ENCODE measurements around the gene WDHD1.
"Not testable (repeated sequence)": the region's sequence is repeated elsewhere in the genome, so short reads cannot be mapped to it uniquely, and the experiment has no call there.

The WDHD1 gene

GRCh38 chr14:54906075-54906474, 120.8 kb downstream of the WDHD1 start:
- DNase-seq (ENCODE audit: low spot score), result no peak

- peak; percentile 75 for DNase-seq (ENCODE audit: low spot score)
Observed at GRCh38 chr14:54902521-54903420, 124.1 kb downstream of the WDHD1 start, which contains the start of gene GCH1. TSS of gene GCH1 (minus strand) at chr14:54902826. CDS start at chr14:54902663, 163 bp downstream.

GRCh38 chr14:54902143-54902520, 124.8 kb downstream of the WDHD1 start:
- DNase-seq (ENCODE audit: low spot score), result peak; percentile 65

GRCh38 chr14:54901380-54902142, 125.3 kb downstream of the WDHD1 start:
- no peak for DNase-seq (ENCODE audit: low spot score)

- no peak for DNase-seq (ENCODE audit: low spot score)
Observed at GRCh38 chr14:54899573-54899972, 127.3 kb downstream of the WDHD1 start.

GRCh38 chr14:54897809-54898555, 128.9 kb downstream of the WDHD1 start:
- DNase-seq (ENCODE audit: low spot score), result not testable (repeated sequence)

- DNase-seq (ENCODE audit: low spot score), result no peak
Observed at GRCh38 chr14:54895683-54896082, 131.2 kb downstream of the WDHD1 start.

GRCh38 chr14:54894995-54895394, 131.9 kb downstream of the WDHD1 start:
- DNase-seq (ENCODE audit: low spot score), result no peak

GRCh38 chr14:54893151-54893760, 133.6 kb downstream of the WDHD1 start:
- peak; percentile 50 for DNase-seq (ENCODE audit: low spot score)

GRCh38 chr14:54891471-54892245, 135.2 kb downstream of the WDHD1 start:
- DNase-seq (ENCODE audit: low spot score), result no peak

- no peak for DNase-seq (ENCODE audit: low spot score)
Observed at GRCh38 chr14:54890788-54891187, 136.1 kb downstream of the WDHD1 start.

GRCh38 chr14:54889919-54890318, 137.0 kb downstream of the WDHD1 start:
- no peak for DNase-seq (ENCODE audit: low spot score)
